HEK293 (cell line): Measurements from ENCODE around the gene ITGB1.

Source experiments
- FEZF1 ChIP-seq: fragments of 450-650 bp; formaldehyde crosslinking; IDR thresholded peaks from 2 replicates; pipeline ENCODE4 v1.5.1; 2016; ENCODE audit warnings: missing biosample characterization, missing genetic modification characterization
- GLIS2 ChIP-seq: fragments of 450-650 bp; formaldehyde crosslinking; IDR thresholded peaks from 2 replicates; pipeline ENCODE4 v1.5.1; 2016; ENCODE audit warnings: missing biosample characterization, missing genetic modification characterization
- HOXA7 ChIP-seq: sonication (generic); formaldehyde crosslinking; IDR thresholded peaks from 2 replicates; pipeline ENCODE4 v1.8.1; 2022; ENCODE audit warnings: missing genetic modification reagents, borderline replicate concordance
- IKZF3 ChIP-seq: fragments of 450-650 bp; IDR thresholded peaks from 2 replicates; pipeline ENCODE4 v1.5.0; 2018; ENCODE audit warnings: missing biosample characterization, mild to moderate bottlenecking, missing genetic modification characterization, moderate library complexity
- KLF10 ChIP-seq: fragments of 450-650 bp; IDR thresholded peaks from 2 replicates; pipeline ENCODE4 v1.5.1; 2018; ENCODE audit warnings: missing biosample characterization, mild to moderate bottlenecking, missing genetic modification characterization
- KLF9 ChIP-seq: fragments of 450-650 bp; formaldehyde crosslinking; IDR thresholded peaks from 2 replicates; pipeline ENCODE4 v1.5.1; 2016; ENCODE audit warnings: missing biosample characterization, missing genetic modification characterization, low read depth
- MYNN ChIP-seq: fragments of 450-650 bp; formaldehyde crosslinking; IDR thresholded peaks from 2 replicates; pipeline ENCODE4 v1.5.1; 2016; ENCODE audit warnings: missing biosample characterization, missing genetic modification characterization, borderline replicate concordance
- MZF1 ChIP-seq: fragments of 450-650 bp; formaldehyde crosslinking; IDR thresholded peaks from 2 replicates; pipeline ENCODE4 v1.5.1; 2017; ENCODE audit warnings: missing biosample characterization, missing genetic modification characterization, borderline replicate concordance
- ZBTB7A ChIP-seq: fragments of 450-650 bp; formaldehyde crosslinking; IDR thresholded peaks from 2 replicates; pipeline ENCODE4 v1.5.1; 2016; ENCODE audit warnings: low read depth, missing biosample characterization, missing genetic modification characterization
- ZNF114 ChIP-seq: fragments of 450-650 bp; formaldehyde crosslinking; IDR thresholded peaks from 2 replicates; pipeline ENCODE4 v1.5.0; 2017; ENCODE audit warnings: missing biosample characterization, missing genetic modification characterization
- ZNF133 ChIP-seq: fragments of 450-650 bp; formaldehyde crosslinking; IDR thresholded peaks from 2 replicates; pipeline ENCODE4 v1.5.1; 2016; ENCODE audit warnings: missing biosample characterization, missing genetic modification characterization
- ZNF175 ChIP-seq: fragments of 450-650 bp; formaldehyde crosslinking; IDR thresholded peaks from 2 replicates; pipeline ENCODE4 v1.5.1; 2016; ENCODE audit warnings: missing biosample characterization, missing genetic modification characterization
- ZNF24 ChIP-seq: fragments of 450-650 bp; formaldehyde crosslinking; IDR thresholded peaks from 2 replicates; pipeline ENCODE4 v1.5.1; 2016; ENCODE audit warnings: missing biosample characterization, missing genetic modification characterization
- ZNF274 ChIP-seq, 2 experiments: fragments of 200-500 bp in 1 of 2; fragments of 450-650 bp in 1 of 2; sonication (Bioruptor generic) in 1 of 2; formaldehyde crosslinking in 1 of 2; IDR thresholded peaks; 2 replicates each; pipeline versions ENCODE4 v1.5.1 to v1.6.1; 2014 to 2016; ENCODE audit warnings: borderline replicate concordance in 1 of 2, inconsistent platforms in 1 of 2, low read length in 1 of 2, missing biosample characterization in 1 of 2, missing genetic modification characterization in 1 of 2
- ZNF280C ChIP-seq: fragments of 450-650 bp; formaldehyde crosslinking; IDR thresholded peaks from 2 replicates; pipeline ENCODE4 v1.5.1; 2016; ENCODE audit warnings: missing biosample characterization, missing genetic modification characterization
- ZNF394 ChIP-seq: fragments of 450-650 bp; formaldehyde crosslinking; IDR thresholded peaks from 2 replicates; pipeline ENCODE4 v1.5.1; 2016; ENCODE audit warnings: missing biosample characterization, missing genetic modification characterization, mild to moderate bottlenecking, moderate library complexity, borderline replicate concordance
- ZNF501 ChIP-seq: fragments of 450-650 bp; formaldehyde crosslinking; IDR thresholded peaks from 2 replicates; pipeline ENCODE4 v1.5.1; 2016; ENCODE audit warnings: missing biosample characterization, missing genetic modification characterization
- ZNF596 ChIP-seq: fragments of 450-650 bp; IDR thresholded peaks from 2 replicates; pipeline ENCODE4 v1.5.0; 2018; ENCODE audit warnings: missing biosample characterization, mild to moderate bottlenecking, missing genetic modification characterization, moderate library complexity
- ZNF621 ChIP-seq: fragments of 450-650 bp; formaldehyde crosslinking; IDR thresholded peaks from 2 replicates; pipeline ENCODE4 v1.5.1; 2017; ENCODE audit warnings: missing biosample characterization, missing genetic modification characterization
- ZNF623 ChIP-seq: fragments of 450-650 bp; formaldehyde crosslinking; IDR thresholded peaks from 2 replicates; pipeline ENCODE4 v1.5.1; 2016; ENCODE audit warnings: missing biosample characterization, missing genetic modification characterization
- ZNF645 ChIP-seq: fragments of 450-650 bp; formaldehyde crosslinking; IDR thresholded peaks from 2 replicates; pipeline ENCODE4; 2016; ENCODE audit warnings: missing biosample characterization, missing genetic modification characterization
- ZNF776 ChIP-seq: fragments of 450-650 bp; formaldehyde crosslinking; IDR thresholded peaks from 2 replicates; pipeline ENCODE4 v1.5.0; 2017; ENCODE audit warnings: missing biosample characterization, missing genetic modification characterization, borderline replicate concordance
- ZSCAN23 ChIP-seq: fragments of 450-650 bp; formaldehyde crosslinking; IDR thresholded peaks from 2 replicates; pipeline ENCODE4 v1.5.1; 2016; ENCODE audit warnings: missing biosample characterization, missing genetic modification characterization
- ZSCAN30 ChIP-seq: fragments of 450-650 bp; IDR thresholded peaks from 2 replicates; pipeline ENCODE4 v1.5.1; 2018; ENCODE audit warnings: missing biosample characterization, mild to moderate bottlenecking, missing genetic modification characterization, moderate library complexity
- ZXDB ChIP-seq: fragments of 450-650 bp; formaldehyde crosslinking; IDR thresholded peaks from 2 replicates; pipeline ENCODE4 v1.5.1; 2016; ENCODE audit warnings: missing biosample characterization, missing genetic modification characterization
- TF ChIP-seq, protein P1 (sequence below): fragments of 450-650 bp; formaldehyde crosslinking; IDR thresholded peaks from 2 replicates; pipeline ENCODE4 v1.5.1; 2017; ENCODE audit warnings: missing biosample characterization, missing genetic modification characterization
- TF ChIP-seq, protein P2 (sequence below): fragments of 450-650 bp; formaldehyde crosslinking; IDR thresholded peaks from 2 replicates; pipeline ENCODE4 v1.5.1; 2016; ENCODE audit warnings: missing biosample characterization, missing genetic modification characterization
- TF ChIP-seq, protein P3 (sequence below): fragments of 450-650 bp; formaldehyde crosslinking; IDR thresholded peaks from 2 replicates; pipeline ENCODE4 v1.5.1; 2016; ENCODE audit warnings: missing biosample characterization, missing genetic modification characterization
- TF ChIP-seq, protein P4 (sequence below): fragments of 450-650 bp; formaldehyde crosslinking; IDR thresholded peaks from 2 replicates; pipeline ENCODE4 v1.5.1; 2016; ENCODE audit warnings: missing biosample characterization, missing genetic modification characterization

Gene ITGB1

GRCh38 chr10:32958085-32959005, at the start of gene ITGB1 (continued):
- TF ChIP-seq ZSCAN23, result no peak
- no peak for TF ChIP-seq HOXA7 (CRISPR knock-in tag)
- TF ChIP-seq ZNF24 (tag by site-specific recombination), result peak; percentile 72; the same call in 1 of the 2 replicates
- peak; percentile 99 for TF ChIP-seq GLIS2 (tag by site-specific recombination)
- TF ChIP-seq, protein P1, sequence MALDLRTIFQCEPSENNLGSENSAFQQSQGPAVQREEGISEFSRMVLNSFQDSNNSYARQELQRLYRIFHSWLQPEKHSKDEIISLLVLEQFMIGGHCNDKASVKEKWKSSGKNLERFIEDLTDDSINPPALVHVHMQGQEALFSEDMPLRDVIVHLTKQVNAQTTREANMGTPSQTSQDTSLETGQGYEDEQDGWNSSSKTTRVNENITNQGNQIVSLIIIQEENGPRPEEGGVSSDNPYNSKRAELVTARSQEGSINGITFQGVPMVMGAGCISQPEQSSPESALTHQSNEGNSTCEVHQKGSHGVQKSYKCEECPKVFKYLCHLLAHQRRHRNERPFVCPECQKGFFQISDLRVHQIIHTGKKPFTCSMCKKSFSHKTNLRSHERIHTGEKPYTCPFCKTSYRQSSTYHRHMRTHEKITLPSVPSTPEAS (tag by site-specific recombination), result no peak
- no peak for TF ChIP-seq MZF1 (tag by site-specific recombination)
- no peak for TF ChIP-seq MYNN (tag by site-specific recombination)
- TF ChIP-seq FEZF1, result 0 out of 2 replicates have a peak, but pooled peaks have one; percentile 12
- TF ChIP-seq ZNF394 (tag by site-specific recombination), result peak; percentile 51; the same call in 1 of the 2 replicates
- TF ChIP-seq ZSCAN30 (tag by site-specific recombination), result peak; percentile 51
- TF ChIP-seq ZNF621, result no peak
- TF ChIP-seq, protein P2, sequence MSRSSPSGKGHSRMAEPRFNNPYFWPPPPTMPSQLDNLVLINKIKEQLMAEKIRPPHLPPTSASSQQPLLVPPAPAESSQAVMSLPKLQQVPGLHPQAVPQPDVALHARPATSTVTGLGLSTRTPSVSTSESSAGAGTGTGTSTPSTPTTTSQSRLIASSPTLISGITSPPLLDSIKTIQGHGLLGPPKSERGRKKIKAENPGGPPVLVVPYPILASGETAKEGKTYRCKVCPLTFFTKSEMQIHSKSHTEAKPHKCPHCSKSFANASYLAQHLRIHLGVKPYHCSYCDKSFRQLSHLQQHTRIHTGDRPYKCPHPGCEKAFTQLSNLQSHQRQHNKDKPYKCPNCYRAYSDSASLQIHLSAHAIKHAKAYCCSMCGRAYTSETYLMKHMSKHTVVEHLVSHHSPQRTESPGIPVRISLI, result no peak
- peak; percentile 100 for TF ChIP-seq IKZF3 (tag by site-specific recombination)
- peak; percentile 89 for TF ChIP-seq KLF10 (tag by site-specific recombination)
- TF ChIP-seq ZBTB7A, result 0 out of 2 replicates have a peak, but pooled peaks have one; percentile 48
- no peak for TF ChIP-seq ZNF133 (tag by site-specific recombination)
- TF ChIP-seq ZNF114, result no peak
- TF ChIP-seq ZNF280C (tag by site-specific recombination), result no peak
- peak; percentile 87 for TF ChIP-seq ZXDB
- TF ChIP-seq ZNF175 (tag by site-specific recombination), result no peak
- TF ChIP-seq, protein P3, sequence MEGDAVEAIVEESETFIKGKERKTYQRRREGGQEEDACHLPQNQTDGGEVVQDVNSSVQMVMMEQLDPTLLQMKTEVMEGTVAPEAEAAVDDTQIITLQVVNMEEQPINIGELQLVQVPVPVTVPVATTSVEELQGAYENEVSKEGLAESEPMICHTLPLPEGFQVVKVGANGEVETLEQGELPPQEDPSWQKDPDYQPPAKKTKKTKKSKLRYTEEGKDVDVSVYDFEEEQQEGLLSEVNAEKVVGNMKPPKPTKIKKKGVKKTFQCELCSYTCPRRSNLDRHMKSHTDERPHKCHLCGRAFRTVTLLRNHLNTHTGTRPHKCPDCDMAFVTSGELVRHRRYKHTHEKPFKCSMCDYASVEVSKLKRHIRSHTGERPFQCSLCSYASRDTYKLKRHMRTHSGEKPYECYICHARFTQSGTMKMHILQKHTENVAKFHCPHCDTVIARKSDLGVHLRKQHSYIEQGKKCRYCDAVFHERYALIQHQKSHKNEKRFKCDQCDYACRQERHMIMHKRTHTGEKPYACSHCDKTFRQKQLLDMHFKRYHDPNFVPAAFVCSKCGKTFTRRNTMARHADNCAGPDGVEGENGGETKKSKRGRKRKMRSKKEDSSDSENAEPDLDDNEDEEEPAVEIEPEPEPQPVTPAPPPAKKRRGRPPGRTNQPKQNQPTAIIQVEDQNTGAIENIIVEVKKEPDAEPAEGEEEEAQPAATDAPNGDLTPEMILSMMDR (tag by site-specific recombination), result no peak; the same call in 1 of the 2 replicates
- peak; percentile 18; the same call in 1 of the 2 replicates for TF ChIP-seq ZNF596
- no peak for TF ChIP-seq ZNF623 (tag by site-specific recombination)
- TF ChIP-seq ZNF645, result no peak
- peak; percentile 98 for TF ChIP-seq ZNF501
- peak; percentile 76 for TF ChIP-seq KLF9 (tag by site-specific recombination)
- TF ChIP-seq, protein P4, sequence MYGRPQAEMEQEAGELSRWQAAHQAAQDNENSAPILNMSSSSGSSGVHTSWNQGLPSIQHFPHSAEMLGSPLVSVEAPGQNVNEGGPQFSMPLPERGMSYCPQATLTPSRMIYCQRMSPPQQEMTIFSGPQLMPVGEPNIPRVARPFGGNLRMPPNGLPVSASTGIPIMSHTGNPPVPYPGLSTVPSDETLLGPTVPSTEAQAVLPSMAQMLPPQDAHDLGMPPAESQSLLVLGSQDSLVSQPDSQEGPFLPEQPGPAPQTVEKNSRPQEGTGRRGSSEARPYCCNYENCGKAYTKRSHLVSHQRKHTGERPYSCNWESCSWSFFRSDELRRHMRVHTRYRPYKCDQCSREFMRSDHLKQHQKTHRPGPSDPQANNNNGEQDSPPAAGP (tag by site-specific recombination), result peak; percentile 85; the same call in 1 of the 2 replicates
- TF ChIP-seq ZNF274 (IDR thresholded peaks at IDR 0.05; ENCODE audit: low read length), result no peak
- no peak for TF ChIP-seq ZNF274 (tag by site-specific recombination; IDR thresholded peaks at IDR 0.05; ENCODE audit: borderline replicate concordance)
- TF ChIP-seq ZNF776 (tag by site-specific recombination), result no peak
